ENCODE data around the gene TPM2. TPM values are rescaled to one million over a fixed set of nuclear protein-coding genes. Genes with fewer than 3 reads are reported as not detected.
A peak's percentile ranks its signal among the peaks of the same experiment; 100 is the strongest.

TPM2 gene
- total RNA-seq, 1 experiment from 2014 or later = 7.0 TPM

DNA sequence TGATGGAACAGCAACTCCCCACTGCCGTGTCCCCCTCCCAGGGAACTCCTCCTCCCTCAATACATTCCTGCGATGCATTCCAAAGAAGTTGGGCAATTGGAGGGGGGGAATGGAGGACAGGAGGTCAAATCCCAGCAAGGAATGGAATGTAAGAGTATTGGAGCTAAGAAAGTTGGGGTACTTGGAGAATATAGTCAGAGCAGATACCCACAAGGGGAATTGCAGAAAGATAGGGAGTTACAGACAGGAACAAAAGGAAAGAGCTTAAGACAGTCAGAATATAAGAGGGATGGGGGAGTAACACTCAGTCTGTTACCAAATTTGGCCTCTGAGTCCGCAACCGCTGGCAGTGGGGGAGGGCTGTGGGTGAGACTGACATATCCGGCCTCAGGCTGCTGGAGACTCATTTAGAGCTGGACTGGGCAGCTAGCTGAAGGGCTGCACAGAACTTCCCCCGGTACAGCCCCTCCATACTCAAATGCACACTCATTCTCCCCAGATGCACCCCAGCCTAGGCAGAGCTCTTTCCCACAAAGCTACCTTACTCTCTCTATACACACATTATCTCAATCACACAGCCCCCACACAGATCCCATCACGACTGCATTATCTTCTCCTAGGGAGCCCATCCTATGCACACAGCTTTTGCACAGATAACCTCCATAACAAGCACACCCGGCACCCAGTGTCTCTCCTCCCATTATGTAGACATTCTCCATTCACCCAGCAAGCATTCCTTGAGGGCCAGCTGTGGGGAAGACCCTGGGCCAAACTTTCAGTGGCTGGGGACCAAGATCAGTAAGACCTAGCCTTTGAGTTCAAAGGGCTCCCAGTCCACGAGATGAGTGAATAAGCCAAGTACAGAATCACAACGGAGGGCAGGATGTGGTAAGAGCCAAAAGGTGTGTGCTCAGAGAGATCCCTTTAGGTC, 38.6 kb upstream of the TPM2 start:
- intact Hi-C loops (cut with micrococcal nuclease) = loop anchor here (2.0 kb wide), 1 partner anchor 70 kb away; the partner anchor contains the start of genes CCDC107 and RMRP
- peak overlapping the region; percentile 90 for H3K4me3 ChIP-seq (ENCODE audit: low read length)
- H2AFZ ChIP-seq (ENCODE audit: low read length) = no peak overlapping the region
- peaks cover 3% of the 10 kb centered on the region; the same call in 1 of the 2 replicates for H3K36me3 ChIP-seq (ENCODE audit: low read depth, low read length)
- peak; percentile 70 for DNase-seq
- no peaks in the 10 kb centered on the region for H3K27me3 ChIP-seq (ENCODE audit: low read length)
- H3F3A ChIP-seq (ENCODE audit: low read length, unreplicated experiment) = no peaks in the 10 kb centered on the region
- no peaks in the 10 kb centered on the region for H3K9me2 ChIP-seq (replicated peaks; ENCODE audit: low read length)
- peak; percentile 4; the same call in 1 of the 2 replicates for ATAC-seq
- peak overlapping the region; percentile 63 for H3K27ac ChIP-seq (ENCODE audit: low read length)
- H3K9me3 ChIP-seq (ENCODE audit: low read length) = no peaks in the 10 kb centered on the region
- CTCF ChIA-PET = interaction anchor here (0.5 to 1.6 kb wide), 3 partner anchors 9 to 98 kb away, joined by 3 to 6 read pairs (median 3); partner anchors contain the start of gene ARHGEF39
- no peak for TF ChIP-seq EZH2 (IDR thresholded peaks at IDR 0.05; ENCODE audit: low read length, unreplicated experiment)
- TF ChIP-seq EZH2phosphoT487 (IDR thresholded peaks at IDR 0.05; ENCODE audit: borderline replicate concordance, low read length) = no peak
- TF ChIP-seq, protein P1, sequence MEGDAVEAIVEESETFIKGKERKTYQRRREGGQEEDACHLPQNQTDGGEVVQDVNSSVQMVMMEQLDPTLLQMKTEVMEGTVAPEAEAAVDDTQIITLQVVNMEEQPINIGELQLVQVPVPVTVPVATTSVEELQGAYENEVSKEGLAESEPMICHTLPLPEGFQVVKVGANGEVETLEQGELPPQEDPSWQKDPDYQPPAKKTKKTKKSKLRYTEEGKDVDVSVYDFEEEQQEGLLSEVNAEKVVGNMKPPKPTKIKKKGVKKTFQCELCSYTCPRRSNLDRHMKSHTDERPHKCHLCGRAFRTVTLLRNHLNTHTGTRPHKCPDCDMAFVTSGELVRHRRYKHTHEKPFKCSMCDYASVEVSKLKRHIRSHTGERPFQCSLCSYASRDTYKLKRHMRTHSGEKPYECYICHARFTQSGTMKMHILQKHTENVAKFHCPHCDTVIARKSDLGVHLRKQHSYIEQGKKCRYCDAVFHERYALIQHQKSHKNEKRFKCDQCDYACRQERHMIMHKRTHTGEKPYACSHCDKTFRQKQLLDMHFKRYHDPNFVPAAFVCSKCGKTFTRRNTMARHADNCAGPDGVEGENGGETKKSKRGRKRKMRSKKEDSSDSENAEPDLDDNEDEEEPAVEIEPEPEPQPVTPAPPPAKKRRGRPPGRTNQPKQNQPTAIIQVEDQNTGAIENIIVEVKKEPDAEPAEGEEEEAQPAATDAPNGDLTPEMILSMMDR (conservative IDR thresholded peaks at IDR 0.05; ENCODE audit: low read depth, low read length) = no peak
- POLR2A ChIA-PET (ENCODE audit: unreplicated experiment) = no interaction called here
- peaks cover 42% of the 10 kb centered on the region for H3K4me1 ChIP-seq (ENCODE audit: insufficient read depth, low read length)
- peak overlapping the region; percentile 21; the same call in 1 of the 2 replicates for H3K9ac ChIP-seq (ENCODE audit: low read length)
- BruUV-seq (replicated peaks) = no TSS peak
- no peaks in the 10 kb centered on the region for H4K20me1 ChIP-seq (ENCODE audit: low read length)
- H3K4me2 ChIP-seq (ENCODE audit: low read length) = peak overlapping the region; percentile 90
- peaks cover 56% of the 10 kb centered on the region for H3K79me2 ChIP-seq (ENCODE audit: low read length)

DNA sequence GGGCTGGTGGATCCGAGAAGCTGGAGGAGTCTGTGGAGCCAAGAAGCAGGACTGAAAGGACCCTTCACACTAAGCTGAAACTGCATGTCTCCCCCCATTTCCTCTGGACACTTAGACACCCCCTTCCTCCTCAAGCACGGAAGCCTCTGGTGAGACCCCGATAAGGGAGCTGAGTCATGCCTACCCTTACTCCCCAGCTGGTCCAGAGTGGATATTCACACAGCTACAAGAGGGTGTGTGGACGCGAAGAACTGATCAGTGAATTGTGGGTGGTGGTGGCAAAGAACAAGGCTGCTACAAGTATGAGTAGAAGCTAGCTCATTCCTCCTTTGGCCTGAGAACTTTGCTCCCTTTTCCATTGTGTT, 37.9 kb upstream of the TPM2 start:
- Histone ChIP-seq H3K9me2 (replicated peaks; ENCODE audit: low read length) (no peaks in the 10 kb centered on the region), H3K9ac (ENCODE audit: low read length) (0 out of 2 replicates have a peak overlapping the region, but pooled peaks have one; percentile 2), H3K4me2 (ENCODE audit: low read length) (peak overlapping the region; percentile 90), H3K27me3 (ENCODE audit: low read length) (no peaks in the 10 kb centered on the region), H3K9me3 (ENCODE audit: low read length) (no peaks in the 10 kb centered on the region), H3K4me1 (ENCODE audit: insufficient read depth, low read length) (peaks cover 42% of the 10 kb centered on the region), H3F3A (ENCODE audit: low read length, unreplicated experiment) (no peaks in the 10 kb centered on the region), H3K36me3 (ENCODE audit: low read depth, low read length) (peaks cover 3% of the 10 kb centered on the region; the same call in 1 of the 2 replicates), H4K20me1 (ENCODE audit: low read length) (no peaks in the 10 kb centered on the region), H3K4me3 (ENCODE audit: low read length) (peak overlapping the region; percentile 90; the same call in 1 of the 2 replicates), H3K27ac (ENCODE audit: low read length) (peak overlapping the region; percentile 63), H2AFZ (ENCODE audit: low read length) (no peak overlapping the region), H3K79me2 (ENCODE audit: low read length) (peaks cover 56% of the 10 kb centered on the region)
- ChIA-PET CTCF (interaction anchor here (0.5 to 1.6 kb wide), 4 partner anchors 8 to 99 kb away, joined by 3 to 6 read pairs (median 3); partner anchors contain the start of genes ARHGEF39, CCDC107 and RMRP), POLR2A (ENCODE audit: unreplicated experiment) (no interaction called here)
- no peak for DNase-seq
- intact Hi-C loops (cut with micrococcal nuclease) = loop anchor here (2.0 kb wide), 1 partner anchor 69 kb away; the partner anchor contains the start of genes CCDC107 and RMRP
- no peak for TF ChIP-seq EZH2phosphoT487 (IDR thresholded peaks at IDR 0.05; ENCODE audit: borderline replicate concordance, low read length)
- no peak for TF ChIP-seq EZH2 (IDR thresholded peaks at IDR 0.05; ENCODE audit: low read length, unreplicated experiment)
- TF ChIP-seq, protein P1 (conservative IDR thresholded peaks at IDR 0.05; ENCODE audit: low read depth, low read length) = no peak
- no peak for ATAC-seq
- BruUV-seq (replicated peaks) = no TSS peak
